HEK293 (cell line): ENCODE measurements around the gene DPY19L3.

Experiments used
- CTCF ChIA-PET: fragments of 350-600 bp; formaldehyde crosslinking; extraction: SDS; loops from one replicate; lab custom pipeline; 2021; ENCODE audit warnings: antibody characterized with exemption; lab: Yijun Ruan, JAX
- POLR2A ChIA-PET: fragments of 300-600 bp; formaldehyde crosslinking; extraction: SDS; loops from one replicate; lab custom pipeline; 2020; ENCODE audit warnings: antibody characterized with exemption, inconsistent platforms; lab: Yijun Ruan, JAX
- H3K27ac ChIP-seq: fragments of 200-500 bp; sonication (Bioruptor generic); 2 replicates; pipeline ENCODE4 v1.5.1; 2014; ENCODE audit warnings: low read depth, low read length, control low read depth, inconsistent platforms; ENCODE audit errors: extremely low read depth
- H3K36me3 ChIP-seq, 2 experiments: fragments of 200-500 bp in 1 of 2; sonication (Bioruptor generic) in 1 of 2; 1 replicate in 1 of 2; 2 replicates in 1 of 2; pipeline ENCODE4 v1.5.1; 2014 to 2017; ENCODE audit warnings: inconsistent platforms in 2 of 2, low read length in 2 of 2; ENCODE audit not compliant: control insufficient read depth in 2 of 2, insufficient read depth in 1 of 2
- H3K4me1 ChIP-seq: fragments of 200-500 bp; sonication (Bioruptor generic); 2 replicates; pipeline ENCODE4 v1.5.1; 2014; ENCODE audit warnings: mild to moderate bottlenecking, low read length, inconsistent platforms; ENCODE audit not compliant: control insufficient read depth, insufficient read depth
- H3K4me3 ChIP-seq: 2 replicates; pipeline ENCODE4 v1.5.1; 2011; ENCODE audit warnings: low read depth, mild to moderate bottlenecking, control low read depth, low read length, moderate library complexity
- H3K9me3 ChIP-seq: fragments of 200-500 bp; sonication (Bioruptor generic); 2 replicates; pipeline ENCODE4 v1.5.1; 2014; ENCODE audit warnings: low read depth, low read length, inconsistent platforms; ENCODE audit not compliant: control insufficient read depth, insufficient read depth
- CTCF ChIP-seq: fragments of 450-650 bp; formaldehyde crosslinking; IDR thresholded peaks from 2 replicates; pipeline ENCODE4 v1.5.1; 2016; ENCODE audit warnings: missing biosample characterization, missing genetic modification characterization
- HOXD13 ChIP-seq: sonication (generic); formaldehyde crosslinking; IDR thresholded peaks from 2 replicates; pipeline ENCODE4 v1.8.0; 2022; ENCODE audit warnings: missing genetic modification reagents, borderline replicate concordance
- KLF16 ChIP-seq: fragments of 450-650 bp; formaldehyde crosslinking; IDR thresholded peaks from 2 replicates; pipeline ENCODE4 v1.5.1; 2017; ENCODE audit warnings: missing biosample characterization, missing genetic modification characterization
- MZF1 ChIP-seq: fragments of 450-650 bp; formaldehyde crosslinking; IDR thresholded peaks from 2 replicates; pipeline ENCODE4 v1.5.1; 2017; ENCODE audit warnings: missing biosample characterization, missing genetic modification characterization, borderline replicate concordance
- OSR2 ChIP-seq: fragments of 450-650 bp; formaldehyde crosslinking; IDR thresholded peaks from 2 replicates; pipeline ENCODE4 v1.5.1; 2016; ENCODE audit warnings: missing biosample characterization, missing genetic modification characterization
- SP7 ChIP-seq: fragments of 450-650 bp; formaldehyde crosslinking; IDR thresholded peaks from 2 replicates; pipeline ENCODE4 v1.5.1; 2016; ENCODE audit warnings: missing biosample characterization, missing genetic modification characterization
- ZBTB6 ChIP-seq: fragments of 450-650 bp; formaldehyde crosslinking; IDR thresholded peaks from 2 replicates; pipeline ENCODE4 v1.5.1; 2017; ENCODE audit warnings: missing biosample characterization, missing genetic modification characterization
- ZFP41 ChIP-seq: fragments of 450-650 bp; formaldehyde crosslinking; IDR thresholded peaks from 2 replicates; pipeline ENCODE4 v1.5.1; 2016; ENCODE audit warnings: missing biosample characterization, missing genetic modification characterization, borderline replicate concordance
- ZNF350 ChIP-seq: fragments of 450-650 bp; formaldehyde crosslinking; IDR thresholded peaks from 2 replicates; pipeline ENCODE4 v1.5.0; 2017; ENCODE audit warnings: missing biosample characterization, mild to moderate bottlenecking, missing genetic modification characterization
- ZNF37A ChIP-seq: fragments of 450-650 bp; IDR thresholded peaks from 2 replicates; pipeline ENCODE4 v1.5.1; 2018; ENCODE audit warnings: missing biosample characterization, missing genetic modification characterization
- ZNF391 ChIP-seq: fragments of 450-650 bp; formaldehyde crosslinking; IDR thresholded peaks from 2 replicates; pipeline ENCODE4 v1.5.1; 2016; ENCODE audit warnings: low read depth, missing biosample characterization, missing genetic modification characterization, borderline replicate concordance
- ZNF426 ChIP-seq: fragments of 450-650 bp; formaldehyde crosslinking; IDR thresholded peaks from 2 replicates; pipeline ENCODE4 v1.5.1; 2017; ENCODE audit warnings: missing biosample characterization, missing genetic modification characterization, mild to moderate bottlenecking, inconsistent platforms, moderate library complexity
- ZNF571 ChIP-seq: fragments of 450-650 bp; formaldehyde crosslinking; IDR thresholded peaks from 2 replicates; pipeline ENCODE4 v1.5.0; 2017; ENCODE audit warnings: missing biosample characterization, missing genetic modification characterization
- ZNF580 ChIP-seq: fragments of 450-650 bp; formaldehyde crosslinking; IDR thresholded peaks from 2 replicates; pipeline ENCODE4 v1.5.1; 2016; ENCODE audit warnings: missing biosample characterization, missing genetic modification characterization
- ZNF629 ChIP-seq: fragments of 450-650 bp; formaldehyde crosslinking; IDR thresholded peaks from 2 replicates; pipeline ENCODE4 v1.5.1; 2017; ENCODE audit warnings: missing biosample characterization, missing genetic modification characterization
- ZNF654 ChIP-seq: fragments of 450-650 bp; formaldehyde crosslinking; IDR thresholded peaks from 2 replicates; pipeline ENCODE4 v1.5.1; 2016; ENCODE audit warnings: low read depth, missing biosample characterization, missing genetic modification characterization
- ZNF664 ChIP-seq: fragments of 450-650 bp; formaldehyde crosslinking; IDR thresholded peaks from 2 replicates; pipeline ENCODE4 v1.5.1; 2016; ENCODE audit warnings: missing biosample characterization, missing genetic modification characterization
- ZNF830 ChIP-seq: fragments of 450-650 bp; IDR thresholded peaks from 2 replicates; pipeline ENCODE4 v1.5.0; 2018; ENCODE audit warnings: missing biosample characterization, missing genetic modification characterization, low read depth, mild to moderate bottlenecking, moderate library complexity
- ZSCAN30 ChIP-seq: fragments of 450-650 bp; IDR thresholded peaks from 2 replicates; pipeline ENCODE4 v1.5.1; 2018; ENCODE audit warnings: missing biosample characterization, mild to moderate bottlenecking, missing genetic modification characterization, moderate library complexity
- TF ChIP-seq, protein P1 (sequence below): fragments of 450-650 bp; formaldehyde crosslinking; IDR thresholded peaks from 2 replicates; pipeline ENCODE4 v1.5.1; 2016; ENCODE audit warnings: missing biosample characterization, missing genetic modification characterization
- TF ChIP-seq, protein P2 (sequence below): fragments of 450-650 bp; formaldehyde crosslinking; IDR thresholded peaks from 2 replicates; pipeline ENCODE4 v1.5.1; 2016; ENCODE audit warnings: missing biosample characterization, missing genetic modification characterization

DPY19L3 gene

GRCh38 chr19:32460476-32460875 lies 54.9 kb downstream of the DPY19L3 start:
- Histone ChIP-seq H3K4me3 (no peak overlapping the region), H3K9me3 (no peaks in the 10 kb centered on the region), H3K27ac (no peak overlapping the region), H3K4me1 (no peaks in the 10 kb centered on the region)
- TF ChIP-seq, protein P1, sequence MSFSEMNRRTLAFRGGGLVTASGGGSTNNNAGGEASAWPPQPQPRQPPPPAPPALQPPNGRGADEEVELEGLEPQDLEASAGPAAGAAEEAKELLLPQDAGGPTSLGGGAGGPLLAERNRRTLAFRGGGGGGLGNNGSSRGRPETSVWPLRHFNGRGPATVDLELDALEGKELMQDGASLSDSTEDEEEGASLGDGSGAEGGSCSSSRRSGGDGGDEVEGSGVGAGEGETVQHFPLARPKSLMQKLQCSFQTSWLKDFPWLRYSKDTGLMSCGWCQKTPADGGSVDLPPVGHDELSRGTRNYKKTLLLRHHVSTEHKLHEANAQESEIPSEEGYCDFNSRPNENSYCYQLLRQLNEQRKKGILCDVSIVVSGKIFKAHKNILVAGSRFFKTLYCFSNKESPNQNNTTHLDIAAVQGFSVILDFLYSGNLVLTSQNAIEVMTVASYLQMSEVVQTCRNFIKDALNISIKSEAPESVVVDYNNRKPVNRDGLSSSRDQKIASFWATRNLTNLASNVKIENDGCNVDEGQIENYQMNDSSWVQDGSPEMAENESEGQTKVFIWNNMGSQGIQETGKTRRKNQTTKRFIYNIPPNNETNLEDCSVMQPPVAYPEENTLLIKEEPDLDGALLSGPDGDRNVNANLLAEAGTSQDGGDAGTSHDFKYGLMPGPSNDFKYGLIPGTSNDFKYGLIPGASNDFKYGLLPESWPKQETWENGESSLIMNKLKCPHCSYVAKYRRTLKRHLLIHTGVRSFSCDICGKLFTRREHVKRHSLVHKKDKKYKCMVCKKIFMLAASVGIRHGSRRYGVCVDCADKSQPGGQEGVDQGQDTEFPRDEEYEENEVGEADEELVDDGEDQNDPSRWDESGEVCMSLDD: no peak
- TF ChIP-seq ZBTB6 (tag by site-specific recombination): no peak
- TF ChIP-seq ZNF350 (tag by site-specific recombination): no peak
- TF ChIP-seq, protein P2, sequence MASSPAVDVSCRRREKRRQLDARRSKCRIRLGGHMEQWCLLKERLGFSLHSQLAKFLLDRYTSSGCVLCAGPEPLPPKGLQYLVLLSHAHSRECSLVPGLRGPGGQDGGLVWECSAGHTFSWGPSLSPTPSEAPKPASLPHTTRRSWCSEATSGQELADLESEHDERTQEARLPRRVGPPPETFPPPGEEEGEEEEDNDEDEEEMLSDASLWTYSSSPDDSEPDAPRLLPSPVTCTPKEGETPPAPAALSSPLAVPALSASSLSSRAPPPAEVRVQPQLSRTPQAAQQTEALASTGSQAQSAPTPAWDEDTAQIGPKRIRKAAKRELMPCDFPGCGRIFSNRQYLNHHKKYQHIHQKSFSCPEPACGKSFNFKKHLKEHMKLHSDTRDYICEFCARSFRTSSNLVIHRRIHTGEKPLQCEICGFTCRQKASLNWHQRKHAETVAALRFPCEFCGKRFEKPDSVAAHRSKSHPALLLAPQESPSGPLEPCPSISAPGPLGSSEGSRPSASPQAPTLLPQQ: no peak
- peak; percentile 54; the same call in 1 of the 2 replicates for TF ChIP-seq ZNF629 (tag by site-specific recombination)
- TF ChIP-seq, all 188 proteins: peak for 1
- H3K36me3 ChIP-seq: peaks cover 29 to 86% of the 10 kb centered on the region in 2 experiments
- CTCF ChIA-PET: interaction anchor here (0.6 to 0.7 kb wide), 2 partner anchors 48 to 124 kb away, joined by 3 to 5 read pairs; no protein-coding TSS in a partner anchor
- POLR2A ChIA-PET: no interaction called here

DNA sequence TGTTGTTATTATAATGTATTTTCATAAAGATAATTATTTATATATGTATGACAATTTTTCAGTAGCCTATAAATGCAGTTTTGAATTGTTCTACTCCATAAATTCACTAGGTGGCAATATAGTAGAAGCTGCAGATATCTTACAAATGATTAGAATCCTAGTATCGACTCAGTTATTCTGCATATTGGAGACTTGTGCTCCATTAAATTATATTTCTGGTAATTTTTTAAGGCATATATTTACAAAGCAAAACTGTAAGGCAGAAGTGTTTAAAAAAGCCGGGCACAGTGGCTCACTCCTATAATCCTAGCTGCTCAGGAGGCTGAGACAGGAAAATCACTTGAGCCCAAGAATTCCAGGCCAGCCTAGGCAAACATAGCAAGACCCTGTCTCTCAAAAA lies 58.7 kb downstream of the DPY19L3 start:
- POLR2A ChIA-PET: interaction anchor here (0.6 kb wide), 1 partner anchor 75 kb away, joined by 3 read pairs; no protein-coding TSS in a partner anchor
- Histone ChIP-seq H3K27ac (no peak overlapping the region), H3K4me3 (no peak overlapping the region), H3K4me1 (no peaks in the 10 kb centered on the region), H3K9me3 (no peaks in the 10 kb centered on the region), H3K36me3 (peaks cover 30 to 79% of the 10 kb centered on the region in 2 experiments)
- CTCF ChIA-PET: interaction anchor here (0.6 to 5.9 kb wide), 26 partner anchors 9 to 1795 kb away, joined by 3 to 46 read pairs (median 4); no protein-coding TSS in a partner anchor
- TF ChIP-seq KLF16 (tag by site-specific recombination) (no peak), OSR2 (tag by site-specific recombination) (no peak), ZNF654 (tag by site-specific recombination) (peak; percentile 48), HOXD13 (no peak), ZNF830 (tag by site-specific recombination) (no peak), ZNF571 (tag by site-specific recombination) (no peak), ZNF426 (tag by site-specific recombination) (no peak), SP7 (tag by site-specific recombination) (no peak), ZNF37A (tag by site-specific recombination) (no peak), CTCF (tag by site-specific recombination) (no peak), ZFP41 (tag by site-specific recombination) (no peak), ZNF391 (no peak), ZNF664 (tag by site-specific recombination) (peak; percentile 87), ZSCAN30 (tag by site-specific recombination) (no peak), MZF1 (tag by site-specific recombination) (no peak), ZNF580 (tag by site-specific recombination) (no peak)
